HG02938 (cell line): ENCODE data around the gene THSD7A.

Source experiments
- ATAC-seq: cut with Tn5 transposase; IDR thresholded peaks from one replicate; pipeline ENCODE4 v1.9.1; 2021; ENCODE audit warnings: mild to moderate bottlenecking, moderate library complexity; ENCODE audit not compliant: unreplicated experiment

The THSD7A gene, protein sequence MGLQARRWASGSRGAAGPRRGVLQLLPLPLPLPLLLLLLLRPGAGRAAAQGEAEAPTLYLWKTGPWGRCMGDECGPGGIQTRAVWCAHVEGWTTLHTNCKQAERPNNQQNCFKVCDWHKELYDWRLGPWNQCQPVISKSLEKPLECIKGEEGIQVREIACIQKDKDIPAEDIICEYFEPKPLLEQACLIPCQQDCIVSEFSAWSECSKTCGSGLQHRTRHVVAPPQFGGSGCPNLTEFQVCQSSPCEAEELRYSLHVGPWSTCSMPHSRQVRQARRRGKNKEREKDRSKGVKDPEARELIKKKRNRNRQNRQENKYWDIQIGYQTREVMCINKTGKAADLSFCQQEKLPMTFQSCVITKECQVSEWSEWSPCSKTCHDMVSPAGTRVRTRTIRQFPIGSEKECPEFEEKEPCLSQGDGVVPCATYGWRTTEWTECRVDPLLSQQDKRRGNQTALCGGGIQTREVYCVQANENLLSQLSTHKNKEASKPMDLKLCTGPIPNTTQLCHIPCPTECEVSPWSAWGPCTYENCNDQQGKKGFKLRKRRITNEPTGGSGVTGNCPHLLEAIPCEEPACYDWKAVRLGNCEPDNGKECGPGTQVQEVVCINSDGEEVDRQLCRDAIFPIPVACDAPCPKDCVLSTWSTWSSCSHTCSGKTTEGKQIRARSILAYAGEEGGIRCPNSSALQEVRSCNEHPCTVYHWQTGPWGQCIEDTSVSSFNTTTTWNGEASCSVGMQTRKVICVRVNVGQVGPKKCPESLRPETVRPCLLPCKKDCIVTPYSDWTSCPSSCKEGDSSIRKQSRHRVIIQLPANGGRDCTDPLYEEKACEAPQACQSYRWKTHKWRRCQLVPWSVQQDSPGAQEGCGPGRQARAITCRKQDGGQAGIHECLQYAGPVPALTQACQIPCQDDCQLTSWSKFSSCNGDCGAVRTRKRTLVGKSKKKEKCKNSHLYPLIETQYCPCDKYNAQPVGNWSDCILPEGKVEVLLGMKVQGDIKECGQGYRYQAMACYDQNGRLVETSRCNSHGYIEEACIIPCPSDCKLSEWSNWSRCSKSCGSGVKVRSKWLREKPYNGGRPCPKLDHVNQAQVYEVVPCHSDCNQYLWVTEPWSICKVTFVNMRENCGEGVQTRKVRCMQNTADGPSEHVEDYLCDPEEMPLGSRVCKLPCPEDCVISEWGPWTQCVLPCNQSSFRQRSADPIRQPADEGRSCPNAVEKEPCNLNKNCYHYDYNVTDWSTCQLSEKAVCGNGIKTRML (N-terminal part only)

DNA sequence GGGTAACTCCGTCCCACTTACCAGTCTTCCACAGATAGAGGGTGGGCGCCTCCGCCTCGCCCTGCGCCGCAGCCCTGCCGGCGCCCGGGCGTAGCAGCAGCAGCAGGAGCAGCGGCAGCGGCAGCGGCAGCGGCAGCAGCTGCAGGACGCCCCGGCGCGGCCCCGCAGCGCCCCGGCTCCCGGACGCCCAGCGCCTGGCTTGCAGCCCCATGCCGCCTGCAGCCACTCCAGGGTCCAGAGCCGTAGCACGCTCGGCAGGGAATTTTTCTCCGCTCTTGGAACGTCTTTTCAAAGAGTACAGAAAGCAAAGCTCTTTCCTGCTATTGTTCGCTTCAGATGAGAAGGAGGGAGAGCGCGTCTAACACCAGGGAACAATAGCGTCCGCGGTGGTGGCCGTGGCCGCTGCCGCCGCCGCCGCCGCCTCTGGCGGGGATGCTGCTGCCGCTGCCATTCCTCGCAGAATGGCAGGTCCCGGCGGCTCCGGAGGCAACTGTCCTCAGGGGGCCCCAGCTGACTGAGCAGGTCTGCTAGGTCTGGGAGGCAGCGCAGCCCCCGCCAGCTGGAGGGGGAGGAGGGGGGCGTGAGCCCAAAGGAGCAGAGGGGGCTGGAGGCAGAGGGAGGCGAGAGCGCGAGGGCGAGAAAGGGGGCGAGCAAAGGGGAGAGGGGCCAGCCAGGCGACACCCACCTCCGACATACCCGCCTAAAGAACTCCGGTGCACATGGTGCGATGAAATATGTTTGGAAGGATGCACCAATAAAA is at the start of gene THSD7A:
Gene THSD7A (minus strand): TSS at position 463 of the 760 bp plus-strand sequence. CDS start 252 bp downstream, at position 211.
- ATAC-seq = no peak

DNA sequence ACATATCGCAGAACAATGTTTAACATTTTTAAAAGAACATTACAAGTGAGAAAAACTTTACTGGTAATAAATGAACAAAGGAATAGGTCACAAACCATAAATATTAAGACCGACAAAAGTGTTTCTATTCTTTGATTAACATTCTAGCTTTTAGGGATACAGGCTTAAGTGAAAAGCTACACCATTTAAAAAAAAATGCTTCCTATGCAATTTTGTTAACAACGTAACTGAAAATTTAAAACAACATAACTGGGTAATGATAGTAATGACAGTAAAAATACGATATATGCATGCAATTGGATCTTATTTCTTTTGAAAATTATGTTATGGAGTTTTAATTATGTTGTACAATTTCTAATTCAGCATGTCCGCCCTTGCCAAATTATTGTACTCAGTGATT is 49.7 kb upstream of the THSD7A start:
- no peak for ATAC-seq

DNA sequence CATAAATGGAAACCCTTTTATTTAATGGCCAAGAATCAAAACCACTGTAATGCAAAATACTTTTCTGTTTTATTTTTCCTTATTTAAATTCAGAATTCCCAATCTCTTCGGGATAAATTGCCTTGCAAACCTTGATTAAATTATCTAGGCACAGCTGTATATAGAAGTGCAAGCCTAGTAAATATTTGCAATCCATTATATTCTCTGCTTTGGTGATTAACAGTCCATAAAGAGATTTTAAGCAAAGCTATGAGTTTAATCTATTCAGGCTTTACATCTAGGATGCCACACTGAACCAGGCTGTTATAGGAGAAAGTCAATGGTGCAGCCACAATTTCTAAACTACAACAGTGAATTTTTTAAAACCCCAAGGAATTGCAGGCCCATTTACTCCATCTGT is 43.6 kb upstream of the THSD7A start:
- ATAC-seq = no peak

DNA sequence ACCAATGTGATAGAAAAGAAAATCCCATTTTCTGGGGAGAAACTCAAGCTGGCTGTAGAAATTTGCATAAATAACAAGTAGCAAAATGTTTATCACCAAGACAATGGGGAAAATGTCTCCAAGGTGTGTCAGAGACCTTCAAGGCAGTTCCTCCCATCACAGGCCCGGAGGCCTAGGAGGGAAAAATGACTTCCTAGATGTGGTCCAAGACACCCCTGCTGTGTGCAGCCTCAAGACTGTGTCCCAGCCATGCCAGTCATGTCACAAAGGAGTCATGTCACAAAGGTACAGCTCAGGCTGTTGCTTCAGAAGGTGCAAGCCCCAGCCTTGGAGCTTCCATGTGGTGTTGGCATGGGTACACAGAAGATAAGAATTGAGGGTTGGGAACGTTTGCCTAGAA is 33.7 kb upstream of the THSD7A start:
- ATAC-seq = no peak

DNA sequence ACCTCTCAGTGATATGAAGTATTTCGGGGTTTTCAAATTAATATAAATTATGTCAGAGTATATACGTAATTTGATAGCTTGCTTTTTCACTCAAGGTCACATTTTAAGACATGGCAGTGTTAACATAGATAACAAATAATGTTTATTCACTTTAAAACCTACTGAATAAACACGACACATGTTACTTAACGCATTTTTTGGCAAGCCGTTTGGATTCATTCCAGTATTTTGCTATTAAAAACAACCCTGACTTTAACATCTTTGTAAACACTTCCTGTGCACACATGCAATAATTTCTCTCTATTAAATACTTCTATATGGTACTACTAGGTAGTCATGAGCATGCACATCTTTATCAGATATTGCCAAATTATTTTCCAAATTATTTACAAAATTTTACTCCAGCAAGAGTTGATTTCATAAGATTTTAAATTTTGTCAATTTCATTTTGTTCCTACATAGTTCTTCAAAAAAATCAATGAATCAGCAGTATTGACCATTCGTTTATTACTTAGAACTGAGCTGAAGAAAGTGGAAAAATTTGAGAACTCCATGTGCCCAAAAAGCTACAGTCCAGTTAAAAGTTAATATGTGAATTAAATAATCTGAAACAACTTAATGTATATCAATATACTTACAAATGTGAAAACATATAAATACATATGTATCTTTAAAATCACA is 26.8 kb upstream of the THSD7A start:
- ATAC-seq = no peak

DNA sequence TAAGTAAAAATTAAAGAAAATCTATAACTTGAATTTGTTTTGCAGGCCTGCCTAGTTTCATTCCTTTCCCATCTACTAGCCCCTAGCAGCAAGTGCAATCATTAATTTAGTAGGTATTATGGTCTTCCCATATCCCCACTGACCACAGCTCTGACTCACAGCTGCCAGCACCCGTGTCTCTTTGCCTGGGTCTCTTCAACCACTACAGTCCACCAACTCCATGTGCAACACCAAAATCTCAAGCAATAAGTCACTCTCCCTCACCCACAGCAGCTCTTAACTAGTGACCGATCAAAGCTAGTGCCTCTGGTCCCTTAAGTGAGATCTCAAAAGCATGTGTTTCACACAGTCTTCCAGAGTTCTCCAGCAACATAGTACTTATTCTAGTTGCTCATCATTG is 26.0 kb upstream of the THSD7A start:
- no peak for ATAC-seq

DNA sequence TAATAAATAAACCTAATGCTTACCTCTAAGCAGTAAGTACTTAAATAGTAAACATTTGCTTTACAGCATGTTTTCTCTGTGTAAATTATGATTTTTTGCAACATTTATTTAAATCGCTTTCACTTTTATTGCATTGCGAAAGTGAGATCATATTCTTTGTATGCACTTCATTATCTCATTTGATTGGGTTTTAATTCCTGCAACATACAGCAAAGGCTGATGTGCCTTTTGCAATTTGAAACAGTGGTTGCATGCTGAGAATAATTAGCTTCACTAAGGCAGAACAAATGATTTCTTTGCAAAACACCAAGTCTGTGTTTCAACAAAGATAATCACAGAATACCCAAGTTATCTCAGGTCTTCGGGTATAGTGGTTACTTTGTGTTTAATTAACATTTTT is 16.3 kb upstream of the THSD7A start:
- ATAC-seq = no peak

DNA sequence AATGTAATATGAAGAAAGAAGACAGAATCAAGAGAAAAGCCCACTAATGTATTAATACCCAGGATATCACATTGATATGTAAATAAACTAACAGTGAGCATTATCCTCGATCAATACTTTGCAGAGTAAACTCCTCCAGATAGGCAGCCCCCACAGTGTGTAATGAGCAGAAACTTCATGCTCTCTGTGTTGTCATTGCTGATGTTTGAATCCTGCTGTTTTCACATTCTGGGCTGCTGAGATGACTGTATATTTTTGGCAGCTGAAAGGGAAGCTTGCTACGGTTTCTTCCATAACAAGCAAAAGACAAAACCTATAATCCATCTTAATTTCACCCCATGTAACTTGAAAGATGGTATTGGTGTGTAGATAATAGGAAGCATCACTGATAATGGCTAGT is 15.3 kb upstream of the THSD7A start:
- no peak for ATAC-seq

DNA sequence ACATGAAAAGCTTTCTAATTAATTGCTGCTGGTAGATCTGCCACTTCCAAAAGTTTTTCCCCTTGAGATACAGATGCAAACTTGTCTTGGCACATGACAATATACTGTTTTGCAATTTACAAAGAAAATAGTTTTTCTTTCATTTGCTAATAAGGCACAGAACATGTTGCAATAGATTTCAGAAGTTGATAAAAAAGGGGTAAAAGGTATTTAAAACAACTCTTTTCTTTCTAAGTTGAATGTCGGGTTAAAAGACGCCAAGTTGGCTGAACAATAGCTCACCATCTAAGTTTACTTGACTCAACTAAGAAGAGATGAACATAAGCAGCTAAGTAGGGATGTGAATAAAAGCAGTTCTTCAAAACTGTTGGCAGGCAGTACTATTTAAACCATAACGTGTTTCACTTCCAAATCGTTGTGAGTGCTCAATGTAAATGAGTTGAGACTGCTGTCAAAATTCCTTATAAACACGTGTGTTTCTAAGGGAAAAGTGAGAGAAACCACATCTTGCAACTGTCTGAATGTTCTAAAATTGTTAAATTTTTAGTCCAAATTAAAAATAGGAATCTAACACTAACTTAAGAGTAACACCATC is 14.5 kb upstream of the THSD7A start:
- no peak for ATAC-seq

DNA sequence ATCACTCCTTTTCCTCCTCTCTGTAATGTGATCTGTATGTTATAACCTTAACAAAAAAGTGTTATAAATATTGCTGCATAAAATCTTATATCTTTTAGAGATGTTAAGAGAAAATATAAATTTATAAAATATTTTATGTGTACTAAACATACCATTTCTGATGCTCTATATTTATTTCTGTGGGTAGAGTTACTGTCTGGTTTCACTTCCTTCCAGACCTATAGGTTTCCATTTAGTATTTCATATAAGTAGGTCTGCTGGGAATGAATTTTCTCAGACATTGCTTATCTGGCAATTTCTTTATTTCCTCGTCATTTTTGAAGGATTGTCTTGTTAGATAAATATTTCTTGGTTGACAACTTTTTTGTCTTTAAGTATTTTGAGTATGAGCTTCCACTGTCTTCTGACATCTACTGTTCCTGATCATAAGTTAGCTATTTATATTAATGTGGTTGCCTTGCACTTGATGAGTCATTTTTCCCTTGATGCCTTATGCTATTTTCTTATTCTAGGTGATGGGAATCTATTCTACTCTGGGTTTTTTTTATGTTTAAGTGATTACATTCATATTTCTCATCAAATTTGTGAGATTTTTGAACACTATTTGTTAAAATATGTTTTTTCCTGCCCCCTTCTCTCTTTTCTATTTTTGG is 11.2 kb upstream of the THSD7A start:
- ATAC-seq = no peak

DNA sequence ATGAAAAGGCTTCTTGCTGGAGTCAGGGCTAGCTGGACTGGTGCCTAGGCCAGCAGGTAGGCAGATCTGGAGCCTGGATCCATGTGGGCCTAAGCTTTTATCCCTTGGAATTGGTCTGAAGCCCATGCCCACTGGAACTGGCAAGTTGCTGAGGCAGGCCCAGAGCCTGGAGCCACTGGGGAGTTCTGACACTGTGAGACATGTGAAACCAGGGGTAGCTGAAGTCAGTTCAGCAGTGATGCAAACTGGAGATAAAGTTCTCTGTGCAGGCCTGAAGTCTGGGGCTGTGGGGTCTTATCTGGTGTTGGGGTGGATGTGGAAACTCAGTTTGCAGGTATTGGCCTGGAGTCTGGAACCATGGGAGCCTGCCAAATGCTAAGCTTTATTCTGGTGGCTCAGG is 9.7 kb upstream of the THSD7A start:
- no peak for ATAC-seq

DNA sequence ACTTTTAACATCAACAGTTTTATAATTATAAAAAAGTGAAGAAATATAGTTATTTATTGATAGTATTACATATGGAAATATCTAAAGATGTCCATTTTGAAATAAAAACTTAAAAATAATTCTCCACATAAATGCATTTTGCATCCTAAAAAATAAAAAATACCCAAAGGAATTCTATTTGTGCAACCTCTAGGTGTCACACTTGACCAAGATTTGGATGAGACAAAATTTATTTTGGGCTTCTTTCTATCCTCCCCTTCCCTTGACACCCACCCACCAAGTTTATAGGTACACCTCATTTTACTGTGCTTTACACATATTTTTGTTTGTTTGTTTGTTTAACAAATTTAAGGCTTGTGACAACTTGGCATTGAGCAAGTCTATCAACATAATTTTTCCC is 3.3 kb upstream of the THSD7A start:
- ATAC-seq = no peak

DNA sequence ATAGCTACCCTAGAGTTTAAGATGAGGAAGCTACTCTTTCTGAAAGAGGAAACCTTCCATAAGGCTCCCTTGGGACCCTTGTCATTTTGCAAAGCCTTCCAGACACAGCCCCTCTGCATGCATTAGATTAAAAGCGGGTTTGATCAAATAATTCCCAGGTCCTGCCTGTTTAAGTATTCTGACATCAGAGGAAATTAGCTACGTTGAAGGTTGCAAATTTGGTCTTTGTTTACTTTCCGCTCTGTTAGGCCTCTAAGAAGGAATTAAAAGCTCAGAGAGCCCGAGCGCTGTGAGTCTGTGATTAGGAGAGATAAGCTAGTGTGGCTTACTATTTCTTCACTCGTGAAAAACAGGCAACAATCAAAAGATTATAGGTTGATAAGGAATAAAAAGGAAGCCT is 1.4 kb upstream of the THSD7A start:
- ATAC-seq = no peak

DNA sequence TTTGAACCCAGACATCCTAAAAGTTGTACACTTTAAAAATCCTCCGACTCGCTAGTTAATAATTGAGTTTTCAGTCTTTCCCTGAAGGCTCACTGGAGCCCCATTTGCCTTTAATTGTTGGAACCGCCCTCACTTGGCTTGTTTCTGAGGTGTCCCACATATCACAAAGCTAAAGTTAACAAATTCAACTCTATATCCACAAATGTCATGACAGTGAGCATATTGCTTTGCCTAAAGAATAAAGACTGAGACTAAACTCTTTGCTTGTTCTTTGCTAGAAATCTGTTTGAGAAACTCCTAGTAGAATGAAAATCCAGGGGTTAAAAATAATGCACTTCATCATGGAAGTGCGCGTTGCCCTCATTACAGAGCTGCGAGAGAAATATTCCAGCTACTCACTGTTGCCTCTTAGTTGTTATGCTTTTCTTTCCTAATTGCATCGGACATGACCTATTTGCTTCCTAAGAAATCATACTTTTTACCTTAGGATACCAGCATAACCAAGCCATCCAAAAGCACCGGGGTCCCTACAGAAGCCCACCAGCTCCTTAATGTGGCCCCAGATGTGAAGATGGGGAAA is 752 bp downstream of the THSD7A start:
- ATAC-seq = no peak

DNA sequence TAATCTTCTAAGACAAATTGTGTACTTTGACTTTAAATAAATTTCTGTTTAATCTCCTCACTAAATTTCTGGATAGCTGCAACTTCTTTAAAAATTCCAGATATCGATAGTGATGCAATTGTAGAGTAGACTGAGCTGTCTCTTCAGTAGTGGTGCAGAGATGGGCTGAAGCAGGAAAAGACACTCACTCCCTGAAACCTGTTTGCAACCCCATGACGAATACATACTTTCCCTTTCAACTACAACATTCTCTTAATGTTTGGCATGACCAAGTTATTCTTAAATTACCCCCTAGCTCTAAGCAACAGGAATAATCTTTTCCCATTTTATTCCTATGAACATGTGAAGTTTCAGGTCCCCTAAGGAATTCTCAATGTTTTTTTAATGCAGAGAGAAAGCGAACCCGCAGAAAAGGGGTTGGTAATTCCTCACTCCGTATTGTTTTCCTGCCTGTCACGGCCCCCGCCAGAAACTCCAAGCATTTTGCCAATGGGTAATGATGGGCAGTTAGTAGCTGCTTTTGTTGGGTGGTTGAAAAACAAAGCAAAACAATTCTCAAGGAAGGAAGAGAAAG is 1.3 kb downstream of the THSD7A start:
- no peak for ATAC-seq

DNA sequence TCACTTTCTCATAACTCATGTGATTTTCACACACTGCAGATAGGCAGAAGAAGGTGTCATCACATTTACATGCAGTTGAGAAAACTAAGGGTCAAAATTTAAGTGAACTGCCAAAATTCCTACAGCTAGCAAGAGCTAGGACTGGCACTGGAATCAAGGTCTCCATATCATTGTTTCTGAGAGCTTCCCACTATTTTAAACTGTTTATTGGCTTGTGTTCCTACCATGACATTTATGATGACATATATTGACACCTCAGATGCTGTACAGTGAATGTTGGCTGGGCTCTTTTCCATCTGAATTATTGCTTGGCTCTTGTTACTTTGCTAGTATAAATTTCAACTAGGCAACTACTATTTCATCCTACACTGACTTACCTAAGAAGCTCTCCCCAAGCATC is 2.0 kb downstream of the THSD7A start:
- no peak for ATAC-seq

DNA sequence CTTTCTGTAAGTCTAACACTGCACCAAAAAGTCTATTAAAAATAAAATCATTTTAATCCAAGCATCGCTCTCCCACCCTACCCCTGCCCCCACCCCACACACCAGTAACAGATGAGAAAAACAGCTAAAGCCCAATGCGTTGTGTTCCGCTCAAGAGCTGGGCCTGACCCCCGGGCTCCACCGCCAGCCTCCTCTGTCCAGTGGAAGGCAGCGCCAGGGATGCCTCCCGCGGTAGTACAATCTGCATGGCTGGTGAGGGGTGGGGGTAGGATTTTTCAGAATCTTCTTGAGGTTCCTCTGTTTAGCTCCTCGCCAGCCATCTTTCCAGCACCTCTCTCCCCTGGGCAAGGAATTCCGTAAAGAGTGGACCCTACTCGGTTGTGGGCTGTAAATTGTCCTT is 12.1 kb downstream of the THSD7A start:
- no peak for ATAC-seq

DNA sequence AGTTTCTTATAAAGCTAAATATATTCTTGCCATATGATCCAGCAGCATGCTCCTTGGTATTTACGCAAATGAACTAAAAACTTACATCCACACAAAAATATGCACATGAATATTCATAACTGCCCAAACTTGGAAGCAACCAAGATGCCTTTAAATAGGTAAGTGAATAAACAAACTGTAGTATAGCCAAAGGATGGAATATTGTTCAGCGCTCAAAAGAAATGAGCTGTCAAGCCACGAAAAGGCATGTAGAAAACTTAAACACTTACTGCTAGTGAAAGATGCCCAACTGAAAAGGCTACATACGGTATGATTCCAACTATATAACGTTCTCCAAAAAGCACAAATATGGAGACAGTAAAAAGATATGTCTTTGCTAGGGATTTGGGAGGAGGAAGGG is 12.7 kb downstream of the THSD7A start:
- ATAC-seq = no peak
